ENCODE data around the gene CTCFL. TPM values are rescaled to one million over a fixed set of nuclear protein-coding genes. Genes with fewer than 3 reads are reported as not detected.

Gene CTCFL
- total RNA-seq, 1 donor: not detected

GRCh38 chr20:57568960-57569359, 44.0 kb upstream of the CTCFL start:
- H3K4me3 ChIP-seq (ENCODE audit: low read depth, low read length): no peak overlapping the region
- no peak for TF ChIP-seq CTCF (IDR thresholded peaks at IDR 0.05; ENCODE audit: insufficient read depth, low read depth, low read length)
- DNase-seq (ENCODE audit: low read depth): no peak

- DNase-seq (ENCODE audit: low read depth): no peak
- TF ChIP-seq CTCF (IDR thresholded peaks at IDR 0.05; ENCODE audit: insufficient read depth, low read depth, low read length): no peak
- no peak overlapping the region for H3K4me3 ChIP-seq (ENCODE audit: low read depth, low read length)
These were observed 43.4 kb upstream of the CTCFL start for GRCh38 chr20:57568088-57568896.

GRCh38 chr20:57567471-57568079, 42.6 kb upstream of the CTCFL start:
- H3K4me3 ChIP-seq (ENCODE audit: low read depth, low read length): no peak overlapping the region
- DNase-seq (ENCODE audit: low read depth): no peak
- TF ChIP-seq CTCF (IDR thresholded peaks at IDR 0.05; ENCODE audit: insufficient read depth, low read depth, low read length): no peak

- TF ChIP-seq CTCF (IDR thresholded peaks at IDR 0.05; ENCODE audit: insufficient read depth, low read depth, low read length): no peak
These were observed 42.0 kb upstream of the CTCFL start for GRCh38 chr20:57566803-57567459.

GRCh38 chr20:57566399-57566798, 41.5 kb upstream of the CTCFL start:
- no peak overlapping the region for H3K4me3 ChIP-seq (ENCODE audit: low read depth, low read length)
- TF ChIP-seq CTCF (IDR thresholded peaks at IDR 0.05; ENCODE audit: insufficient read depth, low read depth, low read length): no peak
- no peak for DNase-seq (ENCODE audit: low read depth)

More at GRCh38 chr20:57566803-57567459, 42.0 kb upstream of the CTCFL start:
- no peak for DNase-seq (ENCODE audit: low read depth)
- no peak overlapping the region for H3K4me3 ChIP-seq (ENCODE audit: low read depth, low read length)

- DNase-seq (ENCODE audit: low read depth): no peak
- TF ChIP-seq CTCF (IDR thresholded peaks at IDR 0.05; ENCODE audit: insufficient read depth, low read depth, low read length): no peak
- no peak overlapping the region for H3K4me3 ChIP-seq (ENCODE audit: low read depth, low read length)
These were observed 40.2 kb upstream of the CTCFL start for GRCh38 chr20:57564951-57565642.
